Activated CD8-positive, alpha-beta T cell treated with anti-CD3 and anti-CD28 coated beads for 36 hours (primary cell): Measurements from ENCODE around the gene GPAT2. TPM values are rescaled to one million over a fixed set of nuclear protein-coding genes. Genes with fewer than 3 reads are reported as not detected.
"Not testable (repeated sequence)": the region's sequence is repeated elsewhere in the genome, so short reads cannot be mapped to it uniquely, and the experiment has no call there.

Experiments
- ATAC-seq: fragments of 200-7000 bp; cut with Tn5 transposase; one replicate; pipeline ENCODE4 v1.10.0; 2021; ENCODE audit warnings: mild to moderate bottlenecking, moderate library complexity
- CTCF ChIA-PET: fragments of 350-600 bp; sonication (Branson Sonifier 250); formaldehyde crosslinking; loops from one replicate; lab custom pipeline; 2021; ENCODE audit warnings: antibody characterized with exemption; lab: Charles Lee
- POLR2A ChIA-PET: fragments of 350-600 bp; sonication (Branson Sonifier 250); formaldehyde crosslinking; loops from one replicate; lab custom pipeline; 2021; ENCODE audit warnings: antibody characterized with exemption; lab: Charles Lee
- DNase-seq: peaks from one replicate; pipeline ENCODE4 v3.0.0-alpha.2; 2020
- H3K27ac Mint-ChIP-seq: one replicate; pipeline ENCODE4 v1.8.0; 2021; ENCODE audit warnings: mild to moderate bottlenecking, mixed read lengths
- H3K27me3 Mint-ChIP-seq: one replicate; pipeline ENCODE4 v1.8.0; 2021; ENCODE audit warnings: mixed read lengths
- H3K36me3 Mint-ChIP-seq: one replicate; pipeline ENCODE4 v1.8.0; 2021; ENCODE audit warnings: low read depth, mixed read lengths
- H3K4me1 Mint-ChIP-seq: one replicate; pipeline ENCODE4 v1.8.0; 2021; ENCODE audit warnings: low read depth, mixed read lengths
- H3K4me3 Mint-ChIP-seq: one replicate; pipeline ENCODE4 v1.8.0; 2021; ENCODE audit warnings: mild to moderate bottlenecking, moderate library complexity, mixed read lengths
- H3K9me3 Mint-ChIP-seq: one replicate; pipeline ENCODE4 v1.8.0; 2021; ENCODE audit warnings: mixed read lengths
- CTCF ChIP-seq: fragments of 200-600 bp; IDR thresholded peaks from one replicate; pipeline ENCODE4 v1.8.0; 2022; ENCODE audit warnings: antibody characterized with exemption, mild to moderate bottlenecking
- intact Hi-C: fragments of 100-400 bp; cut with micrococcal nuclease; formaldehyde crosslinking; loops from one replicate; pipeline ENCODE4 v1.10.0; 2022
- total RNA-seq, 2 experiments: library from RNA; stranded (reverse); gene quantifications; one replicate each; pipeline ENCODE4 v1.2.3, GENCODE V29; 2021

GPAT2 gene
- 10 to 100 TPM in 1 of 2 experiments, 1 to 10 TPM in 1; 9.7 to 10.2 TPM for total RNA-seq

- H3K36me3 Mint-ChIP-seq, H3K4me1 Mint-ChIP-seq, H3K4me3 Mint-ChIP-seq, CTCF ChIA-PET, H3K9me3 Mint-ChIP-seq, POLR2A ChIA-PET, intact Hi-C loops, H3K27ac Mint-ChIP-seq, DNase-seq, H3K27me3 Mint-ChIP-seq: not testable (repeated sequence)
- ATAC-seq = peak; percentile 58
These were observed at the start of gene GPAT2 for GRCh38 chr2:96034792-96035191. Gene GPAT2 (minus strand): TSS chr2:96034916. CDS start chr2:96032359, 2,557 bp downstream.

- ChIA-PET POLR2A (no interaction called here), CTCF (no interaction called here)
- ATAC-seq = no peak
- Mint-ChIP-seq H3K36me3 (no peaks in the 10 kb centered on the region), H3K27me3 (no peaks in the 10 kb centered on the region), H3K4me1 (no peaks in the 10 kb centered on the region), H3K9me3 (peaks cover 1% of the 10 kb centered on the region), H3K4me3 (no peak overlapping the region), H3K27ac (no peak overlapping the region)
- no peak for DNase-seq
- intact Hi-C loops = no loop called here
- no peak for TF ChIP-seq CTCF
These were observed 49.5 kb upstream of the GPAT2 start for GRCh38 chr2:96083989-96084857.

GRCh38 chr2:96083064-96083939 is 48.6 kb upstream of the GPAT2 start:
- intact Hi-C loops = no loop called here

GRCh38 chr2:96082211-96083063 is 47.7 kb upstream of the GPAT2 start:
- Mint-ChIP-seq H3K27me3 (no peaks in the 10 kb centered on the region), H3K36me3 (no peaks in the 10 kb centered on the region), H3K4me3 (no peak overlapping the region), H3K4me1 (no peaks in the 10 kb centered on the region), H3K27ac (no peak overlapping the region), H3K9me3 (peaks cover 1% of the 10 kb centered on the region)
- no peak for DNase-seq
- no peak for ATAC-seq
- intact Hi-C loops = no loop called here
- CTCF ChIA-PET = interaction anchor here (1.3 to 1.4 kb wide), 2 partner anchors 60 to 92 kb away, joined by 3 read pairs; no protein-coding TSS in a partner anchor
- no peak for TF ChIP-seq CTCF
- POLR2A ChIA-PET = no interaction called here

More at GRCh38 chr2:96083064-96083939, 48.6 kb upstream of the GPAT2 start:
- no peak for DNase-seq
- ChIA-PET CTCF (interaction anchor here (1.3 to 1.4 kb wide), 2 partner anchors 61 to 91 kb away, joined by 3 read pairs; no protein-coding TSS in a partner anchor), POLR2A (no interaction called here)
- Mint-ChIP-seq H3K27ac (no peak overlapping the region), H3K27me3 (no peaks in the 10 kb centered on the region), H3K36me3 (no peaks in the 10 kb centered on the region), H3K4me1 (no peaks in the 10 kb centered on the region), H3K4me3 (no peak overlapping the region), H3K9me3 (peaks cover 1% of the 10 kb centered on the region)
- no peak for ATAC-seq
- no peak for TF ChIP-seq CTCF

GRCh38 chr2:96081042-96081441 is 46.3 kb upstream of the GPAT2 start:
- H3K36me3 Mint-ChIP-seq = no peaks in the 10 kb centered on the region

More at GRCh38 chr2:96081042-96081441, 46.3 kb upstream of the GPAT2 start:
- intact Hi-C loops = no loop called here
- DNase-seq (no peak), ATAC-seq (no peak)
- ChIA-PET CTCF (no interaction called here), POLR2A (no interaction called here)
- Mint-ChIP-seq H3K4me1 (no peaks in the 10 kb centered on the region), H3K27me3 (no peaks in the 10 kb centered on the region), H3K27ac (no peak overlapping the region), H3K9me3 (peaks cover 4% of the 10 kb centered on the region), H3K4me3 (no peak overlapping the region)
- TF ChIP-seq CTCF = no peak
